Activated CD8-positive, alpha-beta T cell treated with anti-CD3 and anti-CD28 coated beads for 36 hours (primary cell): Measurements from ENCODE around the gene EDEM1. TPM values are rescaled to one million over a fixed set of nuclear protein-coding genes. Genes with fewer than 3 reads are reported as not detected.

Experiments
- ATAC-seq: fragments of 200-7000 bp; cut with Tn5 transposase; one replicate; pipeline ENCODE4 v1.10.0; 2021; ENCODE audit warnings: mild to moderate bottlenecking, moderate library complexity
- CTCF ChIA-PET: fragments of 350-600 bp; sonication (Branson Sonifier 250); formaldehyde crosslinking; loops from one replicate; lab custom pipeline; 2021; ENCODE audit warnings: antibody characterized with exemption; lab: Charles Lee
- POLR2A ChIA-PET: fragments of 350-600 bp; sonication (Branson Sonifier 250); formaldehyde crosslinking; loops from one replicate; lab custom pipeline; 2021; ENCODE audit warnings: antibody characterized with exemption; lab: Charles Lee
- DNase-seq: peaks from one replicate; pipeline ENCODE4 v3.0.0-alpha.2; 2020
- H3K27ac Mint-ChIP-seq: one replicate; pipeline ENCODE4 v1.8.0; 2021; ENCODE audit warnings: mild to moderate bottlenecking, mixed read lengths
- H3K27me3 Mint-ChIP-seq: one replicate; pipeline ENCODE4 v1.8.0; 2021; ENCODE audit warnings: mixed read lengths
- H3K36me3 Mint-ChIP-seq: one replicate; pipeline ENCODE4 v1.8.0; 2021; ENCODE audit warnings: low read depth, mixed read lengths
- H3K4me1 Mint-ChIP-seq: one replicate; pipeline ENCODE4 v1.8.0; 2021; ENCODE audit warnings: low read depth, mixed read lengths
- H3K4me3 Mint-ChIP-seq: one replicate; pipeline ENCODE4 v1.8.0; 2021; ENCODE audit warnings: mild to moderate bottlenecking, moderate library complexity, mixed read lengths
- H3K9me3 Mint-ChIP-seq: one replicate; pipeline ENCODE4 v1.8.0; 2021; ENCODE audit warnings: mixed read lengths
- intact Hi-C: fragments of 100-400 bp; cut with micrococcal nuclease; formaldehyde crosslinking; loops from one replicate; pipeline ENCODE4 v1.10.0; 2022
- total RNA-seq, 2 experiments: library from RNA; stranded (reverse); gene quantifications; one replicate each; pipeline ENCODE4 v1.2.3, GENCODE V29; 2021
- TF ChIP-seq, protein P1 (sequence below): fragments of 200-600 bp; IDR thresholded peaks from one replicate; pipeline ENCODE4 v1.8.0; 2022; ENCODE audit warnings: antibody characterized with exemption, mild to moderate bottlenecking

The EDEM1 gene
- total RNA-seq, 2 experiments from 2014 or later = 156 to 159 TPM

DNA sequence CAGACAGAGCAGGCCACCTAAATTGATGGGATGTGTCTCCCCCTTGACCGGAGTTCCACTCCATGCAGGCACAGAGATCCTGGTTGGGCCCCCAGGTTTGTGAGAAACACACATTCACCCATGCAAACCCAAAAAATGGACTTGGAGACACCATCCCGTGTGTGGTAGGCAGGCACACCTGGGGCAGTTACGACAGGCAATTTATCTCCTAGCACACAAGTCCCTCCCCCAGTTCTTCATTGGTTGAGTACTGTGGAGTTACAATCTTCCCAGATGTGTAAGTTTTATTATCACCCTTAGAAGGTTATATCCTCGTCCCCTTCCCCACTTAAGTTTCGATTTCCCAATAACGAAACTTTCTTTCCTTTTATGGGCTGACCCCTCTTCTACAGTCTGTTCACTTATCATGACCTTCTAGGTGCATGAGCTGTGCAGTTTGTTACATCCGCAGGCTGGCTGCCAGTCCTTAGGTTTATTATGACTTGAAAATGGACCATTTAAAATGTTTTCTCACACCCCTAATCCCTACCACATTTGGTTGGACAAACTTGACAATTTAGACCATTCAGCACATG is 38.1 kb upstream of the EDEM1 start:
- Mint-ChIP-seq H3K4me1 (peaks cover 51% of the 10 kb centered on the region), H3K4me3 (no peak overlapping the region), H3K27ac (peak overlapping the region; percentile 6), H3K36me3 (peaks cover 65% of the 10 kb centered on the region), H3K27me3 (no peaks in the 10 kb centered on the region), H3K9me3 (peaks cover 15% of the 10 kb centered on the region)
- DNase-seq = no peak
- intact Hi-C loops = no loop called here
- TF ChIP-seq, protein P1, sequence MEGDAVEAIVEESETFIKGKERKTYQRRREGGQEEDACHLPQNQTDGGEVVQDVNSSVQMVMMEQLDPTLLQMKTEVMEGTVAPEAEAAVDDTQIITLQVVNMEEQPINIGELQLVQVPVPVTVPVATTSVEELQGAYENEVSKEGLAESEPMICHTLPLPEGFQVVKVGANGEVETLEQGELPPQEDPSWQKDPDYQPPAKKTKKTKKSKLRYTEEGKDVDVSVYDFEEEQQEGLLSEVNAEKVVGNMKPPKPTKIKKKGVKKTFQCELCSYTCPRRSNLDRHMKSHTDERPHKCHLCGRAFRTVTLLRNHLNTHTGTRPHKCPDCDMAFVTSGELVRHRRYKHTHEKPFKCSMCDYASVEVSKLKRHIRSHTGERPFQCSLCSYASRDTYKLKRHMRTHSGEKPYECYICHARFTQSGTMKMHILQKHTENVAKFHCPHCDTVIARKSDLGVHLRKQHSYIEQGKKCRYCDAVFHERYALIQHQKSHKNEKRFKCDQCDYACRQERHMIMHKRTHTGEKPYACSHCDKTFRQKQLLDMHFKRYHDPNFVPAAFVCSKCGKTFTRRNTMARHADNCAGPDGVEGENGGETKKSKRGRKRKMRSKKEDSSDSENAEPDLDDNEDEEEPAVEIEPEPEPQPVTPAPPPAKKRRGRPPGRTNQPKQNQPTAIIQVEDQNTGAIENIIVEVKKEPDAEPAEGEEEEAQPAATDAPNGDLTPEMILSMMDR = no peak
- no peak for ATAC-seq
- ChIA-PET POLR2A (no interaction called here), CTCF (no interaction called here)

DNA sequence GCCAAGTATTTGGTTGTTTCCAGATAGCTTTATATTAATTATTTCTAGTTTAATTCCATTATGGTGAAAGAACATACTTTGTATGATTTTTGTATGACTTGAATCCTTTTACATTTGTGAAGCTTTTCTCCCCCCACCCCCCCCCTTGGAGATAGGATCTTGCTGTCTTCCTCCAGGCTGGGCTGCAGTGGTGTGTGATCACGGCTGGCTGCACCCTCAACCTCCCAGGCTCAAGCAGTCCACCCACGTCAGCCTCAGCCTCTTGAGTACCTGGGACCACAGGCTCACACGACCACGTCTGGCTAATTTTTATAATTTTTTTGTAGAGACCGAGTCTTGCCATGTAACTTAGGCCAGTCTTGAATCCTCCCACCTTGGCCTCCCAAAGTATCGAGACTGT is 35.9 kb upstream of the EDEM1 start:
- TF ChIP-seq, protein P1 = no peak
- intact Hi-C loops = no loop called here
- ChIA-PET CTCF (interaction anchor here (0.9 kb wide), 1 partner anchor 13 kb away, joined by 3 read pairs; no protein-coding TSS in a partner anchor), POLR2A (interaction anchor here (0.7 kb wide), 1 partner anchor 30 kb away, joined by 3 read pairs; no protein-coding TSS in a partner anchor)
- Mint-ChIP-seq H3K4me1 (peaks cover 64% of the 10 kb centered on the region), H3K27ac (no peak overlapping the region), H3K4me3 (no peak overlapping the region), H3K36me3 (peaks cover 51% of the 10 kb centered on the region), H3K27me3 (no peaks in the 10 kb centered on the region), H3K9me3 (peaks cover 8% of the 10 kb centered on the region)
- DNase-seq = no peak
- ATAC-seq = no peak

- ChIA-PET POLR2A (no interaction called here), CTCF (no interaction called here)
- Mint-ChIP-seq H3K27me3 (no peaks in the 10 kb centered on the region), H3K9me3 (no peaks in the 10 kb centered on the region), H3K4me1 (peaks cover 65% of the 10 kb centered on the region), H3K36me3 (peaks cover 36% of the 10 kb centered on the region), H3K27ac (no peak overlapping the region), H3K4me3 (no peak overlapping the region)
- DNase-seq (no peak), ATAC-seq (no peak)
- intact Hi-C loops = no loop called here
- TF ChIP-seq, protein P1 = no peak
Measured at GRCh38 chr3:5153074-5153473, 34.4 kb upstream of the EDEM1 start.

- DNase-seq (no peak), ATAC-seq (no peak)
- Mint-ChIP-seq H3K4me1 (peaks cover 57% of the 10 kb centered on the region), H3K4me3 (no peak overlapping the region), H3K36me3 (peaks cover 21% of the 10 kb centered on the region), H3K27me3 (no peaks in the 10 kb centered on the region), H3K27ac (no peak overlapping the region), H3K9me3 (no peaks in the 10 kb centered on the region)
- POLR2A ChIA-PET = interaction anchor here (1.2 kb wide), 1 partner anchor 22 kb away, joined by 3 read pairs; no protein-coding TSS in a partner anchor
- CTCF ChIA-PET = interaction anchor here (1.2 kb wide), 1 partner anchor 11 kb away, joined by 3 read pairs; no protein-coding TSS in a partner anchor
- intact Hi-C loops = no loop called here
- TF ChIP-seq, protein P1 = no peak
Measured at GRCh38 chr3:5155241-5155640, 32.3 kb upstream of the EDEM1 start.

- POLR2A ChIA-PET = no interaction called here
- Mint-ChIP-seq H3K4me1 (peaks cover 64% of the 10 kb centered on the region), H3K36me3 (peaks cover 4% of the 10 kb centered on the region), H3K27me3 (no peaks in the 10 kb centered on the region), H3K4me3 (no peak overlapping the region), H3K27ac (no peak overlapping the region), H3K9me3 (no peaks in the 10 kb centered on the region)
- TF ChIP-seq, protein P1 = no peak
- ATAC-seq = no peak
- intact Hi-C loops = no loop called here
- CTCF ChIA-PET = interaction anchor here (1.0 kb wide), 1 partner anchor 24 kb away, joined by 4 read pairs; no protein-coding TSS in a partner anchor
- no peak for DNase-seq
Measured at GRCh38 chr3:5160321-5160720, 27.2 kb upstream of the EDEM1 start.
